HEK293 (cell line): ENCODE data around the gene BMF.
"Not testable (repeated sequence)": the region's sequence is repeated elsewhere in the genome, so short reads cannot be mapped to it uniquely, and the experiment has no call there.

ENCODE experiments used
- CTCF ChIP-seq: fragments of 450-650 bp; formaldehyde crosslinking; IDR thresholded peaks from 2 replicates; pipeline ENCODE4 v1.5.1; 2016; ENCODE audit warnings: missing biosample characterization, missing genetic modification characterization
- PATZ1 ChIP-seq: fragments of 450-650 bp; formaldehyde crosslinking; IDR thresholded peaks from 2 replicates; pipeline ENCODE4 v1.5.1; 2016; ENCODE audit warnings: missing biosample characterization, missing genetic modification characterization
- YY2 ChIP-seq: fragments of 450-650 bp; formaldehyde crosslinking; IDR thresholded peaks from 2 replicates; pipeline ENCODE4 v1.5.1; 2016; ENCODE audit warnings: missing biosample characterization, missing genetic modification characterization
- ZBTB11 ChIP-seq: fragments of 450-650 bp; formaldehyde crosslinking; conservative IDR thresholded peaks from 2 replicates; pipeline ENCODE4 v1.5.1; 2016; ENCODE audit warnings: low read depth, missing biosample characterization, missing genetic modification characterization
- ZNF184 ChIP-seq: fragments of 450-650 bp; IDR thresholded peaks from 2 replicates; pipeline ENCODE4 v1.5.1; 2018; ENCODE audit warnings: missing biosample characterization, mild to moderate bottlenecking, missing genetic modification characterization
- ZNF274 ChIP-seq, 2 experiments: fragments of 200-500 bp in 1 of 2; fragments of 450-650 bp in 1 of 2; sonication (Bioruptor generic) in 1 of 2; formaldehyde crosslinking in 1 of 2; IDR thresholded peaks; 2 replicates each; pipeline versions ENCODE4 v1.5.1 to v1.6.1; 2014 to 2016; ENCODE audit warnings: borderline replicate concordance in 1 of 2, inconsistent platforms in 1 of 2, low read length in 1 of 2, missing biosample characterization in 1 of 2, missing genetic modification characterization in 1 of 2
- ZNF350 ChIP-seq: fragments of 450-650 bp; formaldehyde crosslinking; IDR thresholded peaks from 2 replicates; pipeline ENCODE4 v1.5.0; 2017; ENCODE audit warnings: missing biosample characterization, mild to moderate bottlenecking, missing genetic modification characterization
- ZNF37A ChIP-seq: fragments of 450-650 bp; IDR thresholded peaks from 2 replicates; pipeline ENCODE4 v1.5.1; 2018; ENCODE audit warnings: missing biosample characterization, missing genetic modification characterization
- ZNF747 ChIP-seq: fragments of 450-650 bp; formaldehyde crosslinking; IDR thresholded peaks from 2 replicates; pipeline ENCODE4 v1.5.1; 2016; ENCODE audit warnings: missing biosample characterization, missing genetic modification characterization
- ZNF843 ChIP-seq: fragments of 450-650 bp; formaldehyde crosslinking; IDR thresholded peaks from 2 replicates; pipeline ENCODE4 v1.5.1; 2016; ENCODE audit warnings: missing biosample characterization, missing genetic modification characterization
- ZSCAN18 ChIP-seq: fragments of 450-650 bp; formaldehyde crosslinking; IDR thresholded peaks from 2 replicates; pipeline ENCODE4 v1.5.1; 2016; ENCODE audit warnings: missing biosample characterization, missing genetic modification characterization

- TF ChIP-seq PATZ1; ZNF184 (tag by site-specific recombination); ZNF37A (tag by site-specific recombination); ZNF274 (IDR thresholded peaks at IDR 0.05; ENCODE audit: low read length); ZNF274 (tag by site-specific recombination; IDR thresholded peaks at IDR 0.05; ENCODE audit: borderline replicate concordance); ZNF843 (tag by site-specific recombination); CTCF; YY2 (tag by site-specific recombination); ZBTB11; ZSCAN18 (tag by site-specific recombination); ZNF350 (tag by site-specific recombination); ZNF747: not testable (repeated sequence)
Measured at GRCh38 chr15:40154821-40155220, 46.1 kb upstream of the BMF start.
